Loucy (cell line): ENCODE results near the gene MEIS1.

Experiments used
- H2AFZ ChIP-seq: fragments of 200-600 bp; sonication (generic); 2 replicates; pipeline ENCODE4 v1.6.0; 2016; ENCODE audit warnings: antibody characterized with exemption, mild to moderate bottlenecking, low read length, moderate library complexity
- H3F3A ChIP-seq: fragments of 200-600 bp; 2 replicates; pipeline ENCODE4 v1.6.0; 2016; ENCODE audit warnings: antibody characterized with exemption, low read depth, mild to moderate bottlenecking
- H3K27me3 ChIP-seq: fragments of 200-600 bp; sonication (generic); 2 replicates; pipeline ENCODE4 v1.6.1; 2014; ENCODE audit warnings: low read length, mild to moderate bottlenecking; ENCODE audit not compliant: insufficient read depth, poor library complexity, severe bottlenecking
- H3K36me3 ChIP-seq: fragments of 200-600 bp; sonication (generic); 2 replicates; pipeline ENCODE4 v1.6.1; 2016; ENCODE audit warnings: low read length; ENCODE audit not compliant: insufficient read depth
- H3K4me1 ChIP-seq: fragments of 200-600 bp; sonication (generic); 2 replicates; pipeline ENCODE4 v1.5.1; 2014; ENCODE audit warnings: low read length, mild to moderate bottlenecking; ENCODE audit not compliant: insufficient read depth, poor library complexity, severe bottlenecking
- H3K4me2 ChIP-seq: fragments of 200-600 bp; sonication (generic); 2 replicates; pipeline ENCODE4 v1.6.0; 2014; ENCODE audit warnings: antibody characterized with exemption, low read length, low read depth, mild to moderate bottlenecking; ENCODE audit not compliant: poor library complexity, severe bottlenecking
- H3K4me3 ChIP-seq: fragments of 200-600 bp; sonication (generic); 2 replicates; pipeline ENCODE4 v1.5.1; 2014; ENCODE audit warnings: low read length, mild to moderate bottlenecking, mixed read lengths; ENCODE audit not compliant: poor library complexity, severe bottlenecking
- H3K79me2 ChIP-seq: fragments of 200-600 bp; sonication (generic); 2 replicates; pipeline ENCODE4 v1.6.1; 2014; ENCODE audit warnings: low read length; ENCODE audit not compliant: insufficient read depth
- H3K9ac ChIP-seq: fragments of 200-600 bp; sonication (generic); 2 replicates; pipeline ENCODE4 v1.6.0; 2014; ENCODE audit warnings: mild to moderate bottlenecking, low read depth, low read length, moderate library complexity; ENCODE audit not compliant: poor library complexity, severe bottlenecking
- H3K9me2 ChIP-seq: fragments of 200-600 bp; sonication (generic); replicated peaks from 2 replicates; pipeline ENCODE4 v1.6.1; 2016; ENCODE audit warnings: low read depth, low read length, mixed read lengths
- H3K9me3 ChIP-seq: fragments of 200-600 bp; sonication (generic); 2 replicates; pipeline ENCODE4 v1.6.1; 2014; ENCODE audit warnings: mild to moderate bottlenecking, antibody characterized with exemption, low read length, low read depth; ENCODE audit not compliant: insufficient read depth
- H4K20me1 ChIP-seq: fragments of 200-600 bp; sonication (generic); 2 replicates; pipeline ENCODE4 v1.6.0; 2014; ENCODE audit warnings: antibody characterized with exemption, low read length, mild to moderate bottlenecking; ENCODE audit not compliant: insufficient read depth, poor library complexity, severe bottlenecking
- EZH2phosphoT487 ChIP-seq: fragments of 200-600 bp; IDR thresholded peaks from 2 replicates; pipeline ENCODE4 v1.6.1; 2018; ENCODE audit warnings: antibody characterized with exemption, mild to moderate bottlenecking, moderate library complexity, borderline replicate concordance
- TF ChIP-seq, protein P1 (sequence below): fragments of 200-600 bp; sonication (generic); conservative IDR thresholded peaks from 2 replicates; pipeline ENCODE4 v1.5.1; 2014; ENCODE audit warnings: mild to moderate bottlenecking, antibody characterized with exemption, low read length

The MEIS1 gene

DNA sequence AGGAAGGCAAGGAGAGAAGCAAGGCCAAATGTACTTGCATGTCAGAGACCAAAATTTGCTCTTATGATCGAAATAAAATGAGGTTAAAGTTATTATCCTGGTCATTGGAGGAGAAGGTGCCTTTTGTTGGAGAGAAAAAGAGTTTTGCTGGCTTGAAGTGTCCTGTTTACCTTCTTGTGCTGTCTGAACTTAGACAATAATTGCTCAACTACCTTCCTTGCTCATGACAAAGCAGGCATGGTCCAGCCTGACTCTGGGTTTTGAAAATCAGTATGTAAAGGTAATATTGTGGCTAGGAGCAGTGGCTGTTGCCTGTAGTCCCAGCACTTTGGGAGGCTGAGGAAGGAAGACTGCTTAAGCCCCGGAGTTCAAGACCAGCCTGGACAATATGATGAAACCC, 89.1 kb downstream of the MEIS1 start:
- Histone ChIP-seq H3K4me1 (no peaks in the 10 kb centered on the region), H3K9ac (no peak overlapping the region), H3K4me3 (no peak overlapping the region), H3K9me2 (no peaks in the 10 kb centered on the region), H3K27me3 (no peaks in the 10 kb centered on the region), H3K79me2 (no peaks in the 10 kb centered on the region), H3K4me2 (no peak overlapping the region), H4K20me1 (no peaks in the 10 kb centered on the region), H3K36me3 (no peaks in the 10 kb centered on the region), H3F3A (no peaks in the 10 kb centered on the region), H2AFZ (no peak overlapping the region), H3K9me3 (no peaks in the 10 kb centered on the region)
- TF ChIP-seq, protein P1, sequence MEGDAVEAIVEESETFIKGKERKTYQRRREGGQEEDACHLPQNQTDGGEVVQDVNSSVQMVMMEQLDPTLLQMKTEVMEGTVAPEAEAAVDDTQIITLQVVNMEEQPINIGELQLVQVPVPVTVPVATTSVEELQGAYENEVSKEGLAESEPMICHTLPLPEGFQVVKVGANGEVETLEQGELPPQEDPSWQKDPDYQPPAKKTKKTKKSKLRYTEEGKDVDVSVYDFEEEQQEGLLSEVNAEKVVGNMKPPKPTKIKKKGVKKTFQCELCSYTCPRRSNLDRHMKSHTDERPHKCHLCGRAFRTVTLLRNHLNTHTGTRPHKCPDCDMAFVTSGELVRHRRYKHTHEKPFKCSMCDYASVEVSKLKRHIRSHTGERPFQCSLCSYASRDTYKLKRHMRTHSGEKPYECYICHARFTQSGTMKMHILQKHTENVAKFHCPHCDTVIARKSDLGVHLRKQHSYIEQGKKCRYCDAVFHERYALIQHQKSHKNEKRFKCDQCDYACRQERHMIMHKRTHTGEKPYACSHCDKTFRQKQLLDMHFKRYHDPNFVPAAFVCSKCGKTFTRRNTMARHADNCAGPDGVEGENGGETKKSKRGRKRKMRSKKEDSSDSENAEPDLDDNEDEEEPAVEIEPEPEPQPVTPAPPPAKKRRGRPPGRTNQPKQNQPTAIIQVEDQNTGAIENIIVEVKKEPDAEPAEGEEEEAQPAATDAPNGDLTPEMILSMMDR = no peak
- TF ChIP-seq EZH2phosphoT487 = no peak

DNA sequence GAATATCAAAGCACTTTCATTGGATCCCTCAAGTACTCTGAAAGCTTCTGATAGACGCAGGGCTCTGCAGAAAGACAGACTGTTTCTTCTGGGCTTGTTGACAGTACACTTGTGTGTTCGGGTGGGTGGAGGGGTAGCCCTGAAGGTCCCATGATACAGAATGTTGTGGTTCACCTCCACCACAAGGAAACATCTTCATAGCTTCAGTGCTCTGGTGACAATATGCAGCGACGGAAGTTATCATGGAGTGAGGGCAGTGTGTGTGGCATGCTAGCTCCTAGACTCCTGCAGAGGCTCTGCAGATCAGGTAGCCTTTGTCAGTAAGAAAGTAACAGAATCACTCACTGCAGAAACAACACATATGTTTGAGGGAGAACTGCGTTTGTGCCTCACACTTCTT, 90.7 kb downstream of the MEIS1 start:
- no peaks in the 10 kb centered on the region for H3K4me1 ChIP-seq
- H3K36me3 ChIP-seq = no peaks in the 10 kb centered on the region
- H3K27me3 ChIP-seq = no peaks in the 10 kb centered on the region
- no peaks in the 10 kb centered on the region for H3F3A ChIP-seq
- no peaks in the 10 kb centered on the region for H3K9me3 ChIP-seq
- H3K9me2 ChIP-seq = no peaks in the 10 kb centered on the region
- H3K4me3 ChIP-seq = no peak overlapping the region
- TF ChIP-seq EZH2phosphoT487 = no peak
- TF ChIP-seq, protein P1 = no peak
- peak overlapping the region; percentile 19; the same call in 1 of the 2 replicates for H2AFZ ChIP-seq
- no peaks in the 10 kb centered on the region for H3K79me2 ChIP-seq
- no peak overlapping the region for H3K9ac ChIP-seq
- no peaks in the 10 kb centered on the region for H4K20me1 ChIP-seq
- H3K4me2 ChIP-seq = no peak overlapping the region

DNA sequence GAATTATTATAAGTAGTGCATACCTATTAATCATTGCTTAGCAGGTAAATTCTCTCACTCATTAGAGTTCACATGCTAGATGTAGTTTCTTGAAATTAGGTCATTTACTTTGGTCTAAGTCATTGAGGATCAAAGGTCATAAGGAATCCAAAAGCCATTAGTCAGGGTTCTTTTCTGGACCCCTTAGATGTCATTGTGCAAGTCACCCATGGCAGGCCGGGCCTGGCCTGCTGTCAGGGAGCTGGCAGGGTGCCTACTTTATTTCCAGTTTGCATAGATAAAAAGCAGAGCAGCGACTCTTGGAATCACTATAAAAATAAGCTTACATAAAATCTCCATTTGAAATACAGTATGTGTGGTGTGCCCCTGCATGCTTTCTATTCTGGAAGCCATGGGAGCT, 91.3 kb downstream of the MEIS1 start:
- Histone ChIP-seq H4K20me1 (no peaks in the 10 kb centered on the region), H3K9me2 (no peaks in the 10 kb centered on the region), H3K4me3 (no peak overlapping the region), H3K36me3 (no peaks in the 10 kb centered on the region), H2AFZ (no peak overlapping the region), H3K27me3 (no peaks in the 10 kb centered on the region), H3K9me3 (no peaks in the 10 kb centered on the region), H3F3A (no peaks in the 10 kb centered on the region), H3K79me2 (no peaks in the 10 kb centered on the region), H3K4me1 (no peaks in the 10 kb centered on the region), H3K9ac (no peak overlapping the region), H3K4me2 (no peak overlapping the region)
- TF ChIP-seq EZH2phosphoT487 = no peak
- TF ChIP-seq, protein P1 = no peak
